Upper lobe of left lung (tissue), 6 donors: ENCODE measurements around the gene DOHH. TPM values are rescaled to one million over a fixed set of nuclear protein-coding genes. Genes with fewer than 3 reads are reported as not detected.
A peak's percentile ranks its signal among the peaks of the same experiment; 100 is the strongest.

Experiments
- ATAC-seq, 2 donors: fragments of 200-7000 bp; cut with Tn5 transposase; one replicate each; pipeline ENCODE4 v1.9.1; 2022; ENCODE audit warnings: mild to moderate bottlenecking in 2 of 2, moderate library complexity in 2 of 2; ENCODE audit not compliant: low FRiP score in 2 of 2
- DNase-seq, 2 donors: peaks; one replicate each; pipeline ENCODE4 v3.0.0-alpha.2; 2019 to 2020
- H3K27ac ChIP-seq, 4 donors: fragments of 200-600 bp; sonication (generic); one replicate each; pipeline ENCODE4 v1.5.1; 2016 to 2019
- H3K27me3 ChIP-seq, 4 donors: fragments of 200-600 bp; sonication (generic); one replicate each; pipeline ENCODE4 v1.5.1; 2017 to 2019
- H3K36me3 ChIP-seq, 4 donors: fragments of 200-600 bp; sonication (generic); one replicate each; pipeline ENCODE4 v1.5.1; 2016 to 2019
- H3K4me1 ChIP-seq, 4 donors: fragments of 200-600 bp; sonication (generic); one replicate each; pipeline ENCODE4 v1.5.1; 2018 to 2019
- H3K4me3 ChIP-seq, 4 donors: fragments of 200-600 bp; sonication (generic); one replicate each; pipeline ENCODE4 v1.5.1; 2017 to 2019; ENCODE audit warnings: mild to moderate bottlenecking in 2 of 4, moderate library complexity in 1 of 4
- H3K9me3 ChIP-seq, 4 donors: fragments of 200-600 bp; sonication (generic); one replicate each; pipeline ENCODE4 v1.5.1; 2018 to 2019
- EP300 ChIP-seq, 4 donors: sonication (generic); formaldehyde crosslinking; IDR thresholded peaks; one replicate each; pipeline ENCODE4 v1.5.1; 2017; ENCODE audit warnings: antibody characterized with exemption in 4 of 4, control low read depth in 2 of 4
- POLR2A ChIP-seq, 4 donors: fragments of 450-650 bp; IDR thresholded peaks; one replicate each; pipeline ENCODE4 v1.5.1; 2016 to 2017; ENCODE audit warnings: antibody characterized with exemption in 4 of 4, mild to moderate bottlenecking in 2 of 4
- POLR2AphosphoS5 ChIP-seq, 2 donors: sonication (generic); formaldehyde crosslinking; IDR thresholded peaks; one replicate each; pipeline ENCODE4 v1.5.1; 2017; ENCODE audit warnings: antibody characterized with exemption in 2 of 2
- WGBS, 2 donors: methylation state at CpG; one replicate each; pipeline ENCODE4 v1.1.5; 2017 to 2018; 5-methylcytosine and 5-hydroxymethylcytosine counted together
- total RNA-seq, 6 donors: library from RNA; depleted of rRNA in 4 of 6; stranded (reverse); fragments of >200 nt in 4 of 6; gene quantifications; one replicate each; pipeline versions ENCODE4 v1.1.0 to v1.2.1, GENCODE V29; 2016 to 2021
- TF ChIP-seq, protein P1 (sequence below), 6 experiments: fragments of 450-650 bp in 4 of 6; fragments of 200-600 bp in 2 of 6; sonication (generic) in 2 of 6; IDR thresholded peaks; one replicate each; pipeline ENCODE4 v1.5.1; 2016 to 2019; ENCODE audit warnings: antibody characterized with exemption in 6 of 6
- donor health status: DM: no; HTN: no; CAD: no; lungs with moderate emphysema.
- donor health status: DM: no; HTN: yes; CAD: no; lungs with severe emphysema.

Gene DOHH
- total RNA-seq, 6 donors from 2014 or later, result 13.3 to 26.8 (median 17.3) TPM

DNA sequence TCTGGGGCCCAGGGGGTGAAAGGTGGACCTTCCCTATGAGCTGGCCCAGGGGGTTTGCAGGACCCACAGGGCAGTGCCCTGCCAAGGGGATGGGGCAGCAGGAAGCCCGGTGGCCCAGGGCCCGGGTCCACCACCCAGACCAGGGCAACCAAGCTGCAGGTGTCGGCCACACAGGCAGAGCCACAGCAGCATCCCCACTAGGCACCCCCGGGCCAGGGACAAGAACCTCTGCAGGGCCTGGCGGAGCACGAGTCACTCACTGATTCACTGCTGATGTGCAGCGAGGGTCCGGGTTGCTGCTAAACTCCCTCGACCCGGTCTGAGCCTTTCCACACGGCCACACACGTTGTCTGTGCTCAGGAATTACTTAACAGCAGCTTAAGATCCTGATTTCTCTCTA, 14.5 kb upstream of the DOHH start:
- Histone ChIP-seq H3K27me3 (no peaks in the 10 kb centered on the region), H3K4me1 (peaks cover 6 to 26% (median 10%) of the 10 kb centered on the region in 4 donors), H3K4me3 (no peak overlapping the region), H3K36me3 (peaks cover 3 to 21% (median 9%) of the 10 kb centered on the region in 4 donors), H3K9me3 (no peaks in the 10 kb centered on the region), H3K27ac (no peak overlapping the region)
- no peak for ATAC-seq
- WGBS, 2 donors, result 83 to 90% methylated on average over 2 to 11 of the region's 12 CpGs
- TF ChIP-seq POLR2A (IDR thresholded peaks at IDR 0.05), result no peak
- DNase-seq, result peak in 1 of 2 donors; percentile 64

DNA sequence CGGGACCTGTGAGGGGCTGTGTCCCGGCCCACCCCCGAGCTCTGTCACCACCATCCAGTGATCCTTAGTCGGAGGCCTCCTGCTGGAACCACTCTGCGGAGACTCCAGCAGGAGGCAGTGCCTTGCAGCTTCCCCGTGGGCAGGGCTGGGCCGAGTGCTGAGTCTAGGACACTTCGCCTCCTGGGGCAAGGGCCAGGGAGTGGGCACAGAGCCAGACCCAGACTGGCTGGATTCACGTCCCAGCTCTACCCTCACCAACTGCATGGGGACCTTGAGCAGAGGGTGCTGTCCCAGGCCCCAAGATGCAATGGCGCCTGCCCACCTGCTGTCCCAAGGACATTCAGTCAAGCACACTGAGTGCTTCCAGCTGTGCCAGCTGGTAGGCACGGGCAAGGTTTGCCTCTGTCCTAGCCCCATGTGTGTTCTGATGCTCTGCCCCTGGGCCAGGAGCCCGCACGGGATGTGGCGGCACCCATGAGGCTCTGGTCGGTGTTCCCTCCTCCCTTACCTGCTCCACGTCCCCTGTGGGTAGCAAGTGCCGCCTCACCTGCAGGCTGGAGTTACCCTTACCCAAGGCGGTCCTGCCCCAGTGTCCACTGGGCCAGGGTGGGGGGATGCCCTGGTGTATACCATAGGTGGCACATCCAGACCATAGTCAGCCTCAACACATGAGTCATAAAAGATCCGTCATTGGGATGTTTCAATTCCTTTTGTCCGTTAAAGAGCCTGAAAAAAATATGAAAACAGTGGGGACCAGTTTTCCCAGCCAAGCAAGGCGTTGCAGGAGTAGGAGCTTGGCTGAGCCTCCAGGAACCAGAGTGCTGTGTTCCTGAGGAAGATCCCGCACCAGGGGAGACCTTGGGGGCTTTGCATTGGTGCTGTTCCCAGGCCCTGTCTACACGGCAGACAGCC, 13.0 kb upstream of the DOHH start:
- 72 to 92% methylated on average over 6 to 18 of the region's 23 CpGs for WGBS, 2 donors

DNA sequence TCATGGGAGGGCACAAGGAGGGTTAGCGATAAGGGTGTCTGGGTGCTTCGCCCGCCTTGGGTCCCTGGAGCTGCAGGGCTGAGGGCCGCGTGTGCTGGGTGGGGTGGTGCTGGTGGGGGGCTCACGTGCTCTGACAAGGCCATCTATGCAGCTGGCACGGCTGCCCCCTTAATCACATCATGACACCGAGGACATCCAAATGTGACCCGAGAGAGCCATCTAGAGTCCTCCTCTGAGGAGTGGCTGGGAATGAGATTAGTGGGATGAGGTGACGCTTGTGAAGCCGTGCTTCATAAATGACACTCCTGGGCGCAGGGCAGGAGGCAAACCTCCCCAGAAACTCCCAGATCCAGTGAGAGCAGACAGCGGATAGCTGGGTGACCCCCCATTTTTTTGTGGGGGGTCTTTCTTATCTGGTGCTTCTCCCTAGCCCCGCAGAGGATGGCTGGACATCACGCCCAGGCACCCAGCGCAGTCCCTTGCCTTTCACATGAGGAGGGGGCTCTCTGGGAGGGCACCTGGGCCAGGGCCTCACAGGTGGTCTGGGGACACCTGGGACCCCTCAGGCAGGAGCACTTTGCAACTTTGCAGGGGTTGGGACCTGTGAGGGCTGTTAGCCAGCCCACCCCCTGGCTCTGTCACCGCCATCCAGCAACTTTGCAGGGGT, 12.2 kb upstream of the DOHH start:
- H3K27me3 ChIP-seq, result no peaks in the 10 kb centered on the region
- WGBS, 2 donors, result 89 to 94% methylated on average over 11 to 16 of the region's 17 CpGs
- no peak overlapping the region for H3K4me3 ChIP-seq
- peaks cover 0 to 21% (median 8%) of the 10 kb centered on the region in 4 donors for H3K36me3 ChIP-seq
- H3K4me1 ChIP-seq, result peaks cover 14 to 40% (median 16%) of the 10 kb centered on the region in 4 donors
- no peak overlapping the region for H3K27ac ChIP-seq
- TF ChIP-seq POLR2AphosphoS5 (IDR thresholded peaks at IDR 0.05) (no peak), EP300 (IDR thresholded peaks at IDR 0.05) (no peak), POLR2A (IDR thresholded peaks at IDR 0.05) (no peak)
- TF ChIP-seq, protein P1, sequence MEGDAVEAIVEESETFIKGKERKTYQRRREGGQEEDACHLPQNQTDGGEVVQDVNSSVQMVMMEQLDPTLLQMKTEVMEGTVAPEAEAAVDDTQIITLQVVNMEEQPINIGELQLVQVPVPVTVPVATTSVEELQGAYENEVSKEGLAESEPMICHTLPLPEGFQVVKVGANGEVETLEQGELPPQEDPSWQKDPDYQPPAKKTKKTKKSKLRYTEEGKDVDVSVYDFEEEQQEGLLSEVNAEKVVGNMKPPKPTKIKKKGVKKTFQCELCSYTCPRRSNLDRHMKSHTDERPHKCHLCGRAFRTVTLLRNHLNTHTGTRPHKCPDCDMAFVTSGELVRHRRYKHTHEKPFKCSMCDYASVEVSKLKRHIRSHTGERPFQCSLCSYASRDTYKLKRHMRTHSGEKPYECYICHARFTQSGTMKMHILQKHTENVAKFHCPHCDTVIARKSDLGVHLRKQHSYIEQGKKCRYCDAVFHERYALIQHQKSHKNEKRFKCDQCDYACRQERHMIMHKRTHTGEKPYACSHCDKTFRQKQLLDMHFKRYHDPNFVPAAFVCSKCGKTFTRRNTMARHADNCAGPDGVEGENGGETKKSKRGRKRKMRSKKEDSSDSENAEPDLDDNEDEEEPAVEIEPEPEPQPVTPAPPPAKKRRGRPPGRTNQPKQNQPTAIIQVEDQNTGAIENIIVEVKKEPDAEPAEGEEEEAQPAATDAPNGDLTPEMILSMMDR (IDR thresholded peaks at IDR 0.05), result no peak
- ATAC-seq, result no peak
- peak in 1 of 2 donors; percentile 33 for DNase-seq
- no peaks in the 10 kb centered on the region for H3K9me3 ChIP-seq

More for the DNA sequence above, 13.0 kb upstream of the DOHH start:
- Histone ChIP-seq H3K27me3 (no peaks in the 10 kb centered on the region), H3K4me3 (no peak overlapping the region), H3K9me3 (no peaks in the 10 kb centered on the region), H3K4me1 (peaks cover 9 to 32% (median 13%) of the 10 kb centered on the region in 4 donors), H3K36me3 (peaks cover 0 to 21% (median 8%) of the 10 kb centered on the region in 4 donors), H3K27ac (no peak overlapping the region)
- TF ChIP-seq EP300 (IDR thresholded peaks at IDR 0.05) (no peak), POLR2AphosphoS5 (IDR thresholded peaks at IDR 0.05) (no peak), POLR2A (IDR thresholded peaks at IDR 0.05) (no peak)
- TF ChIP-seq, protein P1 (IDR thresholded peaks at IDR 0.05), result no peak
- DNase-seq (peak in 1 of 2 donors; percentile 55), ATAC-seq (peak in 1 of 2 donors; percentile 1)

DNA sequence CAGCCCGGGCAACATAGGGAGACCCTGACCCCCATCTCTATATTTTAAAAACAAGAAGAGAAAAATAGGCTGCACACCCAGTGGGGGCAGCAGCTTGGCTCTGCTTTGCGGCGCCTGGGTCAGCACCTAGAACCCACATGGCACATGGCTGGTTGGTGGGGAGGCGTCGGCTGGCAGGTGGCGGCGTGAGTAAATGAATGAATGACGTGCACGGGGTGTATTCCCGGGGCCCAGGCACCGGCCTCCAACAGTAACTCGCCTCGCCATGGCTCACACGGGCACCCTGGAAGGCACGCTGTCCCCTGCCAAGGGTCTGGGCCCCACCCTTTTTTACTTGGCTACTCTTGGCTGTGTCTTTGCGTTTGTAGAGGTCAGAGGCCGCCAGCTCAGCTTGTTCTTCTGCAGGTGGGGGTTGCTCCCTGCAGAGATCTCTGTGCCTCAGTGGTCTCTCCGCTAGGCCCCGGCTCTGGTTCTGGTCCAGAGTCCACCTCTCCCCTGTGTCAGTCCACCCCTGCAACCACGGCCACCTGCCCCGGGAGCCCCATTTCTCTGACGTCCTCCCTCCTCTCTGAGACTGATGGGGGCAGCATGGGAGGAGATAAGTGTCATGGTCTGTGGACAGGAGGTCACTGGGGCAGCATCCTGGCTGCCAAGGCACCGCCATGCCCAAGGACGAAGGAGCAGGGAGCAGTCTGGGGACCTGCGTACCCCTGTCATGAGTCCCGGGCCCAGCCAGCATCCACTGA, 11.2 kb upstream of the DOHH start:
- ATAC-seq, result no peak
- Histone ChIP-seq H3K4me3 (no peak overlapping the region), H3K9me3 (no peaks in the 10 kb centered on the region), H3K4me1 (peaks cover 13 to 40% (median 18%) of the 10 kb centered on the region in 4 donors), H3K27ac (no peak overlapping the region), H3K27me3 (no peaks in the 10 kb centered on the region), H3K36me3 (peaks cover 0 to 21% (median 8%) of the 10 kb centered on the region in 4 donors)
- 91 to 92% methylated on average over 18 to 23 of the region's 26 CpGs for WGBS, 2 donors
- DNase-seq, result peak in 1 of 2 donors; percentile 62
- TF ChIP-seq, protein P1 (IDR thresholded peaks at IDR 0.05), result no peak
- no peak for TF ChIP-seq POLR2A (IDR thresholded peaks at IDR 0.05)
